ENCODE measurements around the gene ANLN. TPM values are rescaled to one million over a fixed set of nuclear protein-coding genes. Genes with fewer than 3 reads are reported as not detected.

The ANLN gene, protein sequence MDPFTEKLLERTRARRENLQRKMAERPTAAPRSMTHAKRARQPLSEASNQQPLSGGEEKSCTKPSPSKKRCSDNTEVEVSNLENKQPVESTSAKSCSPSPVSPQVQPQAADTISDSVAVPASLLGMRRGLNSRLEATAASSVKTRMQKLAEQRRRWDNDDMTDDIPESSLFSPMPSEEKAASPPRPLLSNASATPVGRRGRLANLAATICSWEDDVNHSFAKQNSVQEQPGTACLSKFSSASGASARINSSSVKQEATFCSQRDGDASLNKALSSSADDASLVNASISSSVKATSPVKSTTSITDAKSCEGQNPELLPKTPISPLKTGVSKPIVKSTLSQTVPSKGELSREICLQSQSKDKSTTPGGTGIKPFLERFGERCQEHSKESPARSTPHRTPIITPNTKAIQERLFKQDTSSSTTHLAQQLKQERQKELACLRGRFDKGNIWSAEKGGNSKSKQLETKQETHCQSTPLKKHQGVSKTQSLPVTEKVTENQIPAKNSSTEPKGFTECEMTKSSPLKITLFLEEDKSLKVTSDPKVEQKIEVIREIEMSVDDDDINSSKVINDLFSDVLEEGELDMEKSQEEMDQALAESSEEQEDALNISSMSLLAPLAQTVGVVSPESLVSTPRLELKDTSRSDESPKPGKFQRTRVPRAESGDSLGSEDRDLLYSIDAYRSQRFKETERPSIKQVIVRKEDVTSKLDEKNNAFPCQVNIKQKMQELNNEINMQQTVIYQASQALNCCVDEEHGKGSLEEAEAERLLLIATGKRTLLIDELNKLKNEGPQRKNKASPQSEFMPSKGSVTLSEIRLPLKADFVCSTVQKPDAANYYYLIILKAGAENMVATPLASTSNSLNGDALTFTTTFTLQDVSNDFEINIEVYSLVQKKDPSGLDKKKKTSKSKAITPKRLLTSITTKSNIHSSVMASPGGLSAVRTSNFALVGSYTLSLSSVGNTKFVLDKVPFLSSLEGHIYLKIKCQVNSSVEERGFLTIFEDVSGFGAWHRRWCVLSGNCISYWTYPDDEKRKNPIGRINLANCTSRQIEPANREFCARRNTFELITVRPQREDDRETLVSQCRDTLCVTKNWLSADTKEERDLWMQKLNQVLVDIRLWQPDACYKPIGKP
- total RNA-seq = 1 to 10 TPM; 3.0 to 6.4 TPM
- long read RNA-seq, donor 1 = 0 reads
- long read RNA-seq, donor 2 = 0 reads

DNA sequence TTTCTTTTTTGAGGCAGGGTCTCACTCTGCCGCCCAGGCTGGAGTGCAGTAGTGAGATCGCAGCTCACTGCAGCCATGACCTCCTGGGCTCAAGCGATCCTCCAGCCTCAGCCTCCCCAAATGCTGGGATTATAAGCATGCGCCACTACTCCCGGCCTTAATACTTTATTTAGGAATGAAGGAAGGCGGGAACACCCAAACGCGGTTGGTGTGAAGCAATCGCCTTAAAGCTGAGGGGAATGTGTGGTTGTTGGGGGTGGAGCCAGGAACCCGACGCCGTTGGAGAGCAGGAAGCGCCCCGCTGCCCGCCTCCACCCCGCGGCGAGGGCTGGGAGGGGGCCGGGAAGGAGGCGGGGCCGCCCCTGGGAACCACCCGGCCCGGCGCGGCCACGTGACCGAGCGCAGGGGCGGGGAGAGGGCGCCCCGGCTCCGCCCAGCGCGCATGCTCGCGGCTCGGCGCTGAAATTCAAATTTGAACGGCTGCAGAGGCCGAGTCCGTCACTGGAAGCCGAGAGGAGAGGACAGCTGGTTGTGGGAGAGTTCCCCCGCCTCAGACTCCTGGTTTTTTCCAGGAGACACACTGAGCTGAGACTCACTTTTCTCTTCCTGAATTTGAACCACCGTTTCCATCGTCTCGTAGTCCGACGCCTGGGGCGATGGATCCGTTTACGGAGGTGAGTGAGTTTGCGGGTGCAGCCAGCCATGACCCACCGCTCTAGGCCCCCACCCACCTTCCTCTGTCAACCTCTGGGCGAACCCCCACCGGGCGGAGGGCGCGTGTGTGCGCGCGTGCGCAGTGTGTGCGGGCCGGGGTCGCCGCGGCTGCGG lies at the start of gene ANLN:
ANLN (plus strand) TSS at position 492 of the 828 bp plus-strand sequence; CDS start at position 657, 165 bp downstream.
- intact Hi-C loops (cut with DNase I) = no loop called here

DNA sequence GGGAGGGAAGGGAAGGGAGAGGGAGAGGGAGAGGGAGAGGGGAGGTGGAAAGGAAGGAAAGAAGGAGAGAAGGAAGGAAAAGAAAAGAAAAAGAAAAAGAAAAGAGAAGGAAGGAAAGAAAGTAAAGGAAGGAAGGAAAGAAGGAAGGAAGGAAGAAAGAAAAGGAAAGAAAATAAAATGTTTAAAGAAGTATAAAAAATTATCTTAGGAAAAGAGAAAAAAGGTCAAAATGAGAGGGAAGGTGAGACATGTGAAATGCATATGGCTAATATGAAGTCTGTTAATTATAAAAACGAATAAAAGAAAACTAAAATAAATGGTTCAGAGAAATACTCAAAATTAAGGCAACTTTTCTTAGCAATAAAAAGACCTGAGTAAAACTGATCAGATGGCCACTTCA lies 46.1 kb upstream of the ANLN start:
- no peak for DNase-seq (ENCODE audit: low spot score)
- intact Hi-C loops (cut with DNase I) = no loop called here

More for the DNA sequence above, at the start of gene ANLN:
- peak; percentile 98 for DNase-seq (ENCODE audit: low spot score)

DNA sequence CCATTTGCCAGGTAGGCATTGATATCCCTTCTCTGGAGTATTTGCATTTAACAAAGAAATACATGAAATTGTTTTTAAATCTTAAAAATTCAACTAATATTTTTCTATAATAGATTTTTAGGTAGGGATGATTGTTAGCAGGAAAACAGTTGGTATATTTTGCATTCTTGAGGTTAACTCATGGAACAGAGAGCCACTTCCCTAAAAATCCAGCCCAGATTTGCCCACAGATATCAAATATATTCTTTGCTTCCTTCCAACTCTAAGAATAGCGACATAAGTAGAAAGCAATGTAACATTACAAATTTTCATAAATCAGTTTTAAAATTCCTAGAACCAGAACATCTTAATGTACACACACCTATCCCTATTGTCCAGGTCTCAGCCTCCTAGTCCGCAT lies 45.0 kb upstream of the ANLN start:
- intact Hi-C loops (cut with DNase I) = no loop called here
- DNase-seq (ENCODE audit: low spot score) = no peak

DNA sequence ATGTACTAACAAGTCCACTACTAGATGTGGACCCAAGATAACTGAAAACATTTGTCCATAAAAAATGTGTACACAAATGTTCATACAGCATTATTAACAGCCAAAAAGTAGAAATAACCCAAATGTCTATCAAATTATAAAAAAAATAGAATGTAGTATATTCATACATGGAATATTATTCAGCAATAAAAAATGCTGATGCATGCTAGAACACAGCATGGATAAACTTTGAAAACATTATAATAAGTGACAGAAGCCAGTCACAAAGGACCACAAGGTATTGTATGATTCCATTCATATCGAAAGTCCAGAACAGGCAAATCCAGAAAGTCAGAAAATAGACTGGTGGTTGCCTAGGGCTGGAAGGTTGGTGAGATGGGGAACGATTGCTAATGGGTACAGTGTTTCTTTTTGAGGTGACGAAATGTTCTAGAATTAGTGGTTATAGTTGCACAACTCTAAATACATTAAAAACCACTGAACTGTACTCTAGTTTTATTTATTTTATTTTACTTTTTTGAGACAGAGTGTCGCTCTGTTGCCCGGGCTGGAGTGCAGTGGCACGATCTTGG lies 43.3 kb upstream of the ANLN start:
- intact Hi-C loops (cut with DNase I) = no loop called here
- no peak for DNase-seq (ENCODE audit: low spot score)

DNA sequence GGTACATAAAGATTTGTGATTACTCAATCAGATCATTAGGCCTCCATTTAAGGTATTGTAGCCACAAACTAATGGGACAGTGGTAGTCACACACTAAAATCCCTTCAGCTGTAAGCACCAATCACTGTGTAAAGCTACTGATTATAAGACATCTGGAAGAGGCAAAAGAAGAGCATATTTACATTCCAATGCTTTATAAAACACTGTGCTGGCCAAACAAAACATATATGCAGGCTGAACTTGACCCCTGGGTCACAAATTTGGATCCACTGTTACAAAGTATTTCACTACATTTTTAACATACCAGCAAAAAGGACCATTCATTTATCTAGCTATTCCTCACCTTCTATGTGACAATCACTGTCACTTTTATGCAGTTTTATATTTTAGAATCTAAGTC lies 41.4 kb upstream of the ANLN start:
- intact Hi-C loops (cut with DNase I) = no loop called here
- no peak for DNase-seq (ENCODE audit: low spot score)

DNA sequence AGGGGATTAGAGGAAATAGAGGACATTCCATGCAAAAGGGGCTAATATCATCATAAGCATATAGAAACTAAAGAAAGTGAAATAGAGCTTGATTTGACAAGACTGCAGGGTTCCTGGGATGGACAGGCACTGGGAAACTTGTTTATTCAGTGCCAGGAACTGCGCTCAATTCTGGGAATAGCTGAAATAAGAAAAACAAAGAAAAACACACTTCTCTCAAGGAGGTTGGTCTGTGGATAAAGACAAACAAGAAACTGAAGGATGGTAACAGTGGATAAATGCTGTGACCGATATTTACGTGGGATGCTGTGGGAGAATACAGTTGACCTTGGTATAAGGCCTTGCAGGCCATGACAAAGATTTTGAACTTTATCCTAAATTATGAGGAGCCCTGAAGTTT lies 40.9 kb upstream of the ANLN start:
- intact Hi-C loops (cut with DNase I) = no loop called here
- DNase-seq (ENCODE audit: low spot score) = no peak

DNA sequence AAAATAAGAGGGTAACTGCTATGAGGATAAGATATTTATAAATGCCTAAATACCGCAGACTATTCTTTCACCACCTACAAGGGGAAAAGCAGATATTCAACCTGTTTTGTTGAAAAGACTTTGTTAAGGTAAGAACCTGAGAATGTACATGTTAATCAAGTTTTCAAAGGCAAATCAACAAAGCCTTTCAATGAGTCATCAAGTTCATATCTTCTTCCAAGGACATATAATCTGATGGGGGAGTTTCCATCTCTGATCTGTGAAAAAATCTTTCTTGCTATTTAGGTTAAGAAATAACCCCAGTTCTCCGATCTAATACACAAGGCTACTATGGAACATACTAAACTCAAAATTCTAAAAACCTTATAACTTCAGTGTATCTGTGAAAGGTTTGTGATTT lies 40.0 kb upstream of the ANLN start:
- intact Hi-C loops (cut with DNase I) = no loop called here
- DNase-seq (ENCODE audit: low spot score) = no peak

DNA sequence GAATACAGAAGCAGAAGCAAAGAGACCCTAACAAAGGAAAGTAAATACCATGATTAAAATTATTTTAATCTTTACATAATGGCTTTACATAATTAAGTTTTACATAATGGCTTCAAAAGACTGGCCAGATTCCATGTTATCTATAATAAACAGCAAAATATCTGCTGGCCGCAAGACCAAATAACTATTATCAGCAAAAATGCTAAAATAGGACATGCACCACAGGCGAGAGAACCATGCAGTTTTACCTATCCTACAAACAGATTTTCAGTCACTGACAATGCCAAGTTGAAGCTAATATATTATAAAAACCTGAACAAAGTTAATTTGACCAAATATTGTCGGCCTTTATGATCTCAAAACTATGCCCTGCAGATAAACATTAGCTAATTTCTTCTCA lies 34.2 kb upstream of the ANLN start:
- intact Hi-C loops (cut with DNase I) = no loop called here
- no peak for DNase-seq (ENCODE audit: low spot score)

DNA sequence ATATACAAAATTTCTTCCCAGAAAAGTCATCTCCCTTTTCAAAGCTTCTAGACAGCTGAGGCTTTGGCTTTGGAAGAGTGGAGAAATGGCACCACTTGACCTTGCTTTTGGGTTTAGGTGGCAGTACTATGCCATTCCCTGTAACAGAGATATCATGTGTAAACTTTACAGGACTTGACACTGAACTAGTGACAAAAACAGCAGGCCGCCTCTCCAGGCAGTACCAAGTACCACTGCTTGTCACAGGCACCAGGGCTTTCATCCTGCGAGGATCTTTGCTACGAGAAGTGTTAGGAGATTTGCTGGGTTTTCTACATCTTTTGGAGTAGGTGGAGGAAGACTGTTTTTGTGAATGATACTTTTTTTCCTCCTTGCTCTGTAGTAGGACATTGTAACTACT lies 32.6 kb upstream of the ANLN start:
- intact Hi-C loops (cut with DNase I) = no loop called here
- DNase-seq (ENCODE audit: low spot score) = no peak

DNA sequence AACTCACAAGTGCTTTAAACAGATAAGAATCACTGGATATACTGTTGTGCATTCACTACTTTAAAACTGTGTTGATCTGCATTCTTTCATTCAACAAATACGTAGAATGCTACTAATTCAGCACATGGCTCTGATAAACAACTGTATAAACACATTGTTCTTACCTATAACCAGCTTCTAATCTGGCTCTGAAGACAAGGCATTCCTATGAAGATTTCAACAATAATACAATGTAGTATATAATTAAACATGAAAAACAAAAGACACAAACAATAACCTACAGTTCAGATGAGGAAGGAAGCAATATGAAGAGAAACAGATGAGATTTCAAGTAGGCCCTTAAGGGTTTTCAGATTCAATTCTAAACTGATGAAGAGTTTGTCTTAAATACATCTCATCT lies 31.1 kb upstream of the ANLN start:
- DNase-seq (ENCODE audit: low spot score) = no peak
- intact Hi-C loops (cut with DNase I) = no loop called here

DNA sequence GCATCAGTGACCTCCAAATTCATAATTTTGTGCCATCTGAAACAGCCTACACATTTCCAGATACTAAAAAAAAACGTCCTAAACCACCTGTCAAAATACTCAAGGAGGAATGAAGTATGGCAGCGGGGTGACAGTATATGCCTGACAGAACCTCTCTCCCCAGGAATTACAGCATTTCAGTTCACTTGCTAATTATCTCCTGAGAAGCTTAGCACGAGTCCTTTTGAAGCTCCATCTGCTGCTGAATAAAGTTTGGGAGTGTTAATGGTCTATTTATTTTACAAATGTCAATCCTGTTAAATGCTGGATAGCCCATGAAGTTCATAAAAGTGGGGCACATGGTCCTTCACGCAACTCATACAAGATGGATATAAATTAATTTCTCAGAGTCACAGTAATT lies 29.4 kb upstream of the ANLN start:
- no peak for DNase-seq (ENCODE audit: low spot score)
- intact Hi-C loops (cut with DNase I) = no loop called here

DNA sequence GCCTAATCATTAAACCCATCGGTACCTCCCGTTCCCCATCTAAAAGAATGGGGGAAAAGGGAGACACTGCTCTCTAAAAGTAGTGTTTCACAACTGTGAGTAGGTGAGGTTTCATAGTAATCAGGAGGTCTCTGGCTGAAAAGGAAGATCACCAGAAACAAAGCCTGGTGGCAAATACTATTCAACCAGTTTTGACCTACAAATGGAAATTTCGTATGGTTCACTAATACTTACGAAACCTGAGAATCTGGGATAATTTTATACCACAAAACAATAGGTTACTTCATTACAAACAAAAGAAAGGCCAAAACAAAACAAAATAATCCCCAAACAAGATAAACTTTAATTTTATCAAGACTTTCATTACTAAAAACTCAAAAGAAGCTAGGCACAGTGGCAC lies 28.4 kb upstream of the ANLN start:
- DNase-seq (ENCODE audit: low spot score) = no peak
- intact Hi-C loops (cut with DNase I) = no loop called here

DNA sequence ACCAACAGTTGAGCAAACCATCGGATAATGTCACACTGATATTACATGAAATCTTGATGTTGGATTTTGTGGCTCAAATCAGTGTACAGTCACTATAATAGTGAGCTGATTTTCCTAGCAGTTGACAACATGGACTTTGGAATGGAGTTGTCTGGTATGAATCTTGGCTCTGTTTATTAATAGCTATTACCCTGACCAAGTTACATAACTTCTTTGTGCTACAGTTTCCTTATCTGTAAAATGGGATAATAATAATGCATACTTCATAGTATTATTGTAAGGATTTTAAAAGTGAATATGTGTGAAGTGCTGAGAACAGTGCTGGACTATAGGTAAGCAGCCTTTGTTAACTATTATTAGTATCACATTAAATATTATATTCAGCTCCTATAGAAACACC lies 26.1 kb upstream of the ANLN start:
- intact Hi-C loops (cut with DNase I) = no loop called here
- DNase-seq (ENCODE audit: low spot score) = no peak

DNA sequence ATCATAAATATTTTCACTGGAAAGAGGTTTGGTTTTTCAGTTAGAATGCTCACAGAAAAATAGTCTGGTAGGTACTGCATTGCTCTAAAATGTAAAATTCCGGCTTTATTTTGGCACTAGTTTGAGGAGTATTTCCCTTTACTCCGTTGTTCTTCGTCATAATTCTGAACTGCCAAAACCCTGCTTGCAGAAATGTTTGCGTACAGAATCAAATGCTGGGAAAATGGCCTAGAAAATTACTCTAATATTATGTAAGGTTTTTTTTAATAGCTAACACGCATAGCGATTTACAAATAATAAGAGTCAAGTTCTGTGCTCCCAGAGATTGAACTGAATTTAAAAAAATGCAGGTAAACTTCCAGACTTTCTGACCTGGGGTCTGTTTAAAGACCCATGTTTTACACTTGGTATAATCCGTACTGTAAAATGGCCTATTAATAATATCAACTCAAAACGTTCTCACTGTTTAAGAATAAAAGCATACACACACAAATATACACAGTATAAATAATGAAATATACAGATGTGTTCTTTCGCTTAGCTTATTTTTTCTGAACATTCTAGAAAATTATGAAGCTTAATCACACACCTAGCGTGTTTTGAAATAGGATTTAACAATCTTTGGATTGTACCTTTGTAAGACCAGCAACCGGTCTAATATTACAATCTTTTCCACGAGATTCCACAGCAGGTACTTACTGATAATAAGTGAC lies 23.5 kb upstream of the ANLN start:
- intact Hi-C loops (cut with DNase I) = no loop called here
- no peak for DNase-seq (ENCODE audit: low spot score)

DNA sequence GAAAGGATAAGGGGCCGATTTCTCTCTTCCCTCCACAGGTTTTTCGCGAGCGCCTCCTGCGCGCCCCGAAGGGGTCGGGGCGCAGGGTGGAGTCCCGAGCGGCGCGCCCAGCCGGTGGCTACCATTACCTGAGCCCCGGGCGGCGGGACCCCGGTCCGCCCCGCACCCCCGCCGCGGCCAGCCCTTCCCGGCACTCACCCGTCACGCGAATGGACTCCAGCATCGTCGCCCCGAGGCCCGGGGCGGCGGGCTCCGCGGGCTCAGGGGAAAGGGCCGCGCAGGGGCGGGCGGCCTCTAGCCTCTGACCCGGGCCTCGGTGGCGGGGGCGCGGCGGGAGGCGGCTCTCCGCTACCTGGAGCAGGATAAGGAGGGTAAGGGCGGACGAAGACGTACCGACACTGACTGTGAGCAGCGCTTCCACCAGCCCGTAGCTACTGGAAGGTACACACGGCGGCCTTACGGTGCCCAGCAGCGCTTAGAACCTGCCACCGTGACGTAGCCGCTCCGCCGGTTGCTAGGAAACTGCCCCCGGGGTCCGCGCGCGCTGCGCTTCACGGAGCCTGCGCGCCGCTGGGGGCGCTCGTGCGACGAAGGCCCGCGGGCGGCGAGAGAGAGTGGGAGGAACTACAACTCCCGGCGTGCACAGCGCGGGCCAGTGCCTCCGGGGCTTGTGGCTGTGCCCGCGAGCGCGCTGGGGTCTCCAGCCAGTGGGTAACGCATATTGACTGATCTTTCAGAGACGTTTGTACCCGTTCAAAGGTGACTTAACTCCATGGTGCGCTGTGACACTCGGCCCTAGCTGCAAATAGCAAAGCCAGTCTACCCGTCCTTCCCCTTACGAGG lies 22.7 kb upstream of the ANLN start:
- intact Hi-C loops (cut with DNase I) = no loop called here
- DNase-seq (ENCODE audit: low spot score) = peak; percentile 96

DNA sequence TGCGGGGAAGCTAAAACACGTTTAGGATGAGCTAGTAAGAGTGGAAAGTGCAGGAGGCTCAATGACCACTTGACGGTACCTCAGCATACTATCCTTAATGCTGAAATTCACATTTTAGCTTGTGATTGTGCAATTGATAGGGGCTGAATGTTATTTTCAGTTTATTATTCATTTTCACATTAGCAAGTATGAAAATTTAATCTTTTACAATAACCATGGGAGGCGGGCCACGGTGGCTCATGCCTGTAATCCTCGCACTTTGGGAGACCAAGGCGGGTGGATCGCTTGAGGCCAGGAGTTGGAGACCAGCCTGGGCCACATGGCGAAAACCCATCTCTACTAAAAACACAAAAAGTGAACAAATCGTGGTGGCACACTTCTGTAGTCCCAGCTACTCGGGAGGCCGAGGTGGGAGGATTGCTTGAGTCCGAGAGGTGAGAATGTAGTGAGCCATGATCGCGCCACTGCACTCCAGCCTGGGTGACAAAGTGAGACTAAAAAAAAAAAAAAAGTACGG lies 22.0 kb upstream of the ANLN start:
- intact Hi-C loops (cut with DNase I) = no loop called here
- DNase-seq (ENCODE audit: low spot score) = no peak

DNA sequence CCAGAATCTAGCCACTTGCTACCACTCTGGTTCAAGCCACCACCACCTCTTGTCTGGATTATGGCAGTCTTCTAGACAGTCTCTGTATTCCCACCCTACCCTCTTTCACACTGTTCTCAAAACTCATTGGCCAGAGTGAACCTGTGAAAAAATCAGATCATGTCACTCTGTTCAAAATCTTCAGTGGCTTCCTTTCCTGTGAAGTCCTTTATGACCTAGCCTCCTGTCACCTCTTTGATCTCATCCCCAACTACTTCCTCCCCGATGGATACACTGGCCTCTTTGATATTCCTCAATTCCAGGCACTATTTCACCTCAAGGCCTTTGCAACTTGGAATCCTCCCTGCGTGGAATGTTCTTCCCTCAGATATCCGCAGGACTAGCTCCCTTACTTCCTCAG lies 21.2 kb upstream of the ANLN start:
- no peak for DNase-seq (ENCODE audit: low spot score)
- intact Hi-C loops (cut with DNase I) = no loop called here
